ENCODE results near the gene KSR1. TPM values are rescaled to one million over a fixed set of nuclear protein-coding genes. Genes with fewer than 3 reads are reported as not detected.

The KSR1 gene
- total RNA-seq, 1 experiment from 2014 or later: 41.7 TPM

DNA sequence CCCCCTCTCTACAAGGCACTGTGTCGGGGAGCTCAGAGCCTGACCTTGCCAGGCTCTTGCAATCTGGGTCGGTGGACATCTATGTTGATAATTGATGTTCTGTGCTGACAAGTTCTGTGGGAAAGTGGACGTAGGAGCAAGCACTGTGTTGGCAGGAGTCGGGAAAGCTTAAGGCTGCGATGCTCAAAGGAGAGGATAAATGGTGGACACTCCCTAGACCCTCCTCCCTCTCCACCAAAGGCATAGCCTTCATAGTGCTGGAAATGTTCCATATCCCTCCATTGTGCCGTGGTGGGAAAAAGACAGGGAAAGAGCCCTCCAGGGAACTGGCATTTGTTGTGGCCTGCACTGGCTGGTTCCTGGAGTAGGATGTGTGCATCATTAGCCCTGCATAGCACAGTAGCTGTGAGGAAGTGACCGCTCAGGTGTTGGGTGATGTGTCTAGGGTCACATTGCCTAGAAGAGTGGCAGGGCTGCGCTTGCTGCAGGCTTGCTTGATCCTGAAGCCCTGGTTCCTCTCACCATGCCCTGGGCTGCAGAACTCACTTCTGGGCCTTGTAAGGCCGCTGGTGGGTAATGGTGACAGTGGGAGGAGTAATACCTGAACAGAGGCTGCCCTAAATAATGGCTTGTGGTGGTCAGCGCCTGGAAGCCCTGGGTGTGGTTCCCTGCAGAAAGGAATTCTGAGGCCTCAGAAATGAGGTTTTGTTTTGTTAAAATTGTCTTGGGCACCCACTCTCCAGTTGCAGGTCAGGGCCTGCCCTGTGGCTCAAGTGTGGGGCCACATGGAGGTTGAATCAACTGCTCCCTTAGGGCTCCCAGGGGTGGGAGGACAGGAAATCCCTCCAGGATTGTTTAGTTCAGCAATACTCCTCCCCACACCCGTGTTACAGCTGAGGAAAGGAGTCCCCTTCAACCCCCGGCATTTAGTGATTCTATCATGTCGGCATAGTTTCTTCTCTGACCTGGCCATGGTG, 62.6 kb downstream of the KSR1 start:
- CTCF ChIA-PET: interaction anchor here (0.5 kb wide), 1 partner anchor 384 kb away, joined by 10 read pairs; no protein-coding TSS in a partner anchor
- Histone ChIP-seq H3K4me3 (ENCODE audit: low read depth, low read length, poor library complexity, severe bottlenecking) (no peak overlapping the region), H3K4me1 (ENCODE audit: insufficient read depth, low read length, poor library complexity, severe bottlenecking) (no peaks in the 10 kb centered on the region), H3K36me3 (ENCODE audit: insufficient read depth, low read length, poor library complexity, severe bottlenecking) (no peaks in the 10 kb centered on the region), H3K27ac (ENCODE audit: low read depth, low read length, poor library complexity, severe bottlenecking) (no peak overlapping the region), H3K27me3 (replicated peaks; ENCODE audit: insufficient read depth, low read depth, low read length, poor library complexity) (no peaks in the 10 kb centered on the region), H3K9me3 (ENCODE audit: low read depth, low read length, poor library complexity, severe bottlenecking) (no peaks in the 10 kb centered on the region)
- intact Hi-C loops (cut with micrococcal nuclease; ENCODE audit: unreplicated experiment): no loop called here
- TF ChIP-seq, protein P1, sequence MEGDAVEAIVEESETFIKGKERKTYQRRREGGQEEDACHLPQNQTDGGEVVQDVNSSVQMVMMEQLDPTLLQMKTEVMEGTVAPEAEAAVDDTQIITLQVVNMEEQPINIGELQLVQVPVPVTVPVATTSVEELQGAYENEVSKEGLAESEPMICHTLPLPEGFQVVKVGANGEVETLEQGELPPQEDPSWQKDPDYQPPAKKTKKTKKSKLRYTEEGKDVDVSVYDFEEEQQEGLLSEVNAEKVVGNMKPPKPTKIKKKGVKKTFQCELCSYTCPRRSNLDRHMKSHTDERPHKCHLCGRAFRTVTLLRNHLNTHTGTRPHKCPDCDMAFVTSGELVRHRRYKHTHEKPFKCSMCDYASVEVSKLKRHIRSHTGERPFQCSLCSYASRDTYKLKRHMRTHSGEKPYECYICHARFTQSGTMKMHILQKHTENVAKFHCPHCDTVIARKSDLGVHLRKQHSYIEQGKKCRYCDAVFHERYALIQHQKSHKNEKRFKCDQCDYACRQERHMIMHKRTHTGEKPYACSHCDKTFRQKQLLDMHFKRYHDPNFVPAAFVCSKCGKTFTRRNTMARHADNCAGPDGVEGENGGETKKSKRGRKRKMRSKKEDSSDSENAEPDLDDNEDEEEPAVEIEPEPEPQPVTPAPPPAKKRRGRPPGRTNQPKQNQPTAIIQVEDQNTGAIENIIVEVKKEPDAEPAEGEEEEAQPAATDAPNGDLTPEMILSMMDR (conservative IDR thresholded peaks at IDR 0.05; ENCODE audit: low read depth, low read length): no peak
- TF ChIP-seq EZH2 (IDR thresholded peaks at IDR 0.05; ENCODE audit: borderline replicate concordance, low read depth, low read length, poor library complexity, severe bottlenecking): no peak
- POLR2A ChIA-PET (ENCODE audit: low non-redundant PET): no interaction called here
- DNase-seq (ENCODE audit: low spot score): no peak
- no TSS peak for BruUV-seq (replicated peaks)

DNA sequence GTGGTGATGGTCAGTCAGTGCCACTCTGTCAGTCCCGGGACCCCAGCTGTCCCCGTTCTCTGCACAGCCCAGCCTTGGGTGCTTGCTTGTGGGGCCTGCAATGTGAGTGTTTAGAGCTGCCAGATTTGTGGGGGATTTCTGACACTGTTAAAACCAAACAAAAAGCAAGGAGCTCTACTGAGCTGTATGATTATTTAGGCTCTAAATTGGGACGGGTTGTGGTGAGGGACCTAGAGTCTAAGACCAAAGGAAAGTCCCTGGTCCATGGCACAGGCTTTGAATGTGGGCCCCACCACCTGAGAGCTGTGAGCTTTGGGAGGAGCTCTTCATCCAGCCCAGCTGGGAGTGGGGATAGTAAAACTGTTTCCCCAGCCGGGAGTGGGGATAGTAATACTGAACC, 63.3 kb downstream of the KSR1 start:
- no peaks in the 10 kb centered on the region for H3K36me3 ChIP-seq (ENCODE audit: insufficient read depth, low read length, poor library complexity, severe bottlenecking)
- DNase-seq (ENCODE audit: low spot score): no peak
- TF ChIP-seq, protein P1 (conservative IDR thresholded peaks at IDR 0.05; ENCODE audit: low read depth, low read length): no peak
- TF ChIP-seq EZH2 (IDR thresholded peaks at IDR 0.05; ENCODE audit: borderline replicate concordance, low read depth, low read length, poor library complexity, severe bottlenecking): no peak
- BruUV-seq (replicated peaks): no TSS peak
- CTCF ChIA-PET: no interaction called here
- POLR2A ChIA-PET (ENCODE audit: low non-redundant PET): no interaction called here
- H3K9me3 ChIP-seq (ENCODE audit: low read depth, low read length, poor library complexity, severe bottlenecking): no peaks in the 10 kb centered on the region
- no peak overlapping the region for H3K27ac ChIP-seq (ENCODE audit: low read depth, low read length, poor library complexity, severe bottlenecking)
- intact Hi-C loops (cut with micrococcal nuclease; ENCODE audit: unreplicated experiment): no loop called here
- H3K4me3 ChIP-seq (ENCODE audit: low read depth, low read length, poor library complexity, severe bottlenecking): no peak overlapping the region
- peaks cover 2% of the 10 kb centered on the region for H3K4me1 ChIP-seq (ENCODE audit: insufficient read depth, low read length, poor library complexity, severe bottlenecking)
- no peaks in the 10 kb centered on the region for H3K27me3 ChIP-seq (replicated peaks; ENCODE audit: insufficient read depth, low read depth, low read length, poor library complexity)

DNA sequence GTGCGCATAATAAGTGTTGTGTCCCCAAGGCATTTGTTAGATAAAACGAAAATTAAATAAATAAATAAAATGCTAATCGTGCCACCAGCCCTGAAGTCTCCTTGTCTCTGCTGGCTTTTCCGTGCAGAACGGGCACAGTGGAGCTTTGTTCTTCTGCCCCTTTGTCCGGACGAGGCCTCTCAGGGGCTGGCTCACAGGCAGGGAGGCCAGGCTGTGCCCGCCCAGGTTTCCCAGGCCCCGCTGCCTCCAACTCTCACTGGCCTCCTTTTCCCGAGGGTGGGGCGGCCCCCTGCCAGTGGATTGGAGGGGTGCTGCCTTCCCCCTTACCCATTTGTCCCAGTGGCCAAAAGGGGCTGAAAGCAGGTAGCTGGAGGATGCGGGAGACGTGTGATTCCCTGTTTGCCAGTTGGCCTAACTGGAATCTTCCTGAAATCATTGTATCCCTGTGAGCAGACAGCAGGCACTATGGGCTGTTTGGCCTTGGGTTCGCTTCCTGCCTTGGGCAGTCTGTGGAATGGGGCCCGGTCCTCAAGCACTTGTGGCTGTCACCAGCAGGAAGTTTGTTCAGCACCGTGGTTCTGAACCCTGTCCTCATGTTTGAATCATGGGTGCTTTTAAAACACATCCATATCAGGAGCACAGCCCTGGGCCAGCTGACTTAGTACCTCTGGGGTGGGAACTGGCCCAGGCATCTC, 64.4 kb downstream of the KSR1 start:
- POLR2A ChIA-PET (ENCODE audit: low non-redundant PET): no interaction called here
- DNase-seq (ENCODE audit: low spot score): no peak
- TF ChIP-seq, protein P1 (conservative IDR thresholded peaks at IDR 0.05; ENCODE audit: low read depth, low read length): no peak
- TF ChIP-seq EZH2 (IDR thresholded peaks at IDR 0.05; ENCODE audit: borderline replicate concordance, low read depth, low read length, poor library complexity, severe bottlenecking): no peak

More for the DNA sequence above, 64.4 kb downstream of the KSR1 start:
- H3K9me3 ChIP-seq (ENCODE audit: low read depth, low read length, poor library complexity, severe bottlenecking): no peaks in the 10 kb centered on the region
- no peak overlapping the region for H3K4me3 ChIP-seq (ENCODE audit: low read depth, low read length, poor library complexity, severe bottlenecking)
- no TSS peak for BruUV-seq (replicated peaks)
- H3K36me3 ChIP-seq (ENCODE audit: insufficient read depth, low read length, poor library complexity, severe bottlenecking): no peaks in the 10 kb centered on the region
- CTCF ChIA-PET: no interaction called here
- H3K27ac ChIP-seq (ENCODE audit: low read depth, low read length, poor library complexity, severe bottlenecking): no peak overlapping the region
- H3K4me1 ChIP-seq (ENCODE audit: insufficient read depth, low read length, poor library complexity, severe bottlenecking): peaks cover 4% of the 10 kb centered on the region
- H3K27me3 ChIP-seq (replicated peaks; ENCODE audit: insufficient read depth, low read depth, low read length, poor library complexity): no peaks in the 10 kb centered on the region
- intact Hi-C loops (cut with micrococcal nuclease; ENCODE audit: unreplicated experiment): loop anchor here (10.0 kb wide), 1 partner anchor 64 kb away; no protein-coding TSS in a partner anchor
